ENCODE results near the gene MED9. TPM values are rescaled to one million over a fixed set of nuclear protein-coding genes. Genes with fewer than 3 reads are reported as not detected.

The MED9 gene
- total and polyA plus RNA-seq, 2 donors (not counting 3 experiments of a cell fraction or from before 2014, with no cell fraction given), result 15.1 to 18.2 TPM

DNA sequence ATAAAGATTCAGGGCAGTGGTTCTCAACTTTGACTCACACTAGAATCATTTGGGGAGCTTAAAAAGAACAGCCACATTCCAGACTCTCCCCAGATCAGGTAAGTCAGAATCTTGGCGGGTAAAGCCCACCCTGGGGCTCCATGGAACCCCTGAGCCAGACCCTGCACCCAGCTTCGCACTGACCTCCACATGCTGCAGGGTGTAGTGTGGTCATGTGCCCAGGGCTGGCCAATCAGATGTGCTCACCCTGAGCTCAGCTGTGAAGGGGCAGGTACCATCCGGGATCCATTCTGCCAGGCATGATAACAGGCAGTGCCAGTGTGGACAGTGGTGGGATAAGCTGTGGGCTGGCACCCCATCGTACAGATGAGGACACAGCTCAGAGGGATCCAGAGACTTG lies 28.1 kb upstream of the MED9 start:
- DNase-seq (ENCODE audit: low read depth, low spot score), result no peak
- peaks cover 26% of the 10 kb centered on the region for H3K4me1 ChIP-seq (ENCODE audit: control insufficient read depth, extremely low read depth, insufficient read depth, low read length)
- no peaks in the 10 kb centered on the region for H3K79me2 ChIP-seq (ENCODE audit: control insufficient read depth, insufficient read depth, low read length)
- H3K4me2 ChIP-seq (ENCODE audit: insufficient read depth, low read length), result no peak overlapping the region
- intact Hi-C loops (cut with micrococcal nuclease) (no loop called here), dilution Hi-C loops (cut with MboI; ENCODE audit: extremely low pct_ligation_motif_present, low sequenced_read_pairs) (no loop called here)
- H4K20me1 ChIP-seq (replicated peaks; ENCODE audit: control insufficient read depth, extremely low read depth, insufficient read depth, low read length), result no peaks in the 10 kb centered on the region
- FAIRE-seq, result no peak
- no TSS peak for BruUV-seq (replicated peaks)
- ChIA-PET CTCF (interaction anchor here (0.8 to 2.3 kb wide), 3 partner anchors 32 to 94 kb away, joined by 3 to 8 read pairs (median 4); no protein-coding TSS in a partner anchor), POLR2A (no interaction called here)
- no peaks in the 10 kb centered on the region for H3K36me3 ChIP-seq (ENCODE audit: control insufficient read depth in 2 of 2, extremely low read depth in 1 of 2, insufficient read depth in 2 of 2, low read length in 2 of 2)
- H2AFZ ChIP-seq (ENCODE audit: low read depth, low read length), result no peak overlapping the region
- H3K27ac ChIP-seq (ENCODE audit: insufficient read depth, low read depth, low read length), result no peak overlapping the region
- TF ChIP-seq JUN (IDR thresholded peaks at IDR 0.05; ENCODE audit: borderline replicate concordance, insufficient read depth, insufficient read length, low read depth) (no peak), POLR2A (IDR thresholded peaks at IDR 0.05; ENCODE audit: low read depth, low read length) (no peak), MAX (IDR thresholded peaks at IDR 0.05; ENCODE audit: insufficient read depth, insufficient read length) (no peak), CTCF (IDR thresholded peaks at IDR 0.05; ENCODE audit: extremely low read depth in 1 of 2, insufficient read depth in 1 of 2, low read depth in 1 of 2, low read length in 2 of 2) (no peak), FOS (IDR thresholded peaks at IDR 0.05; ENCODE audit: borderline replicate concordance, insufficient read depth, low read length) (no peak), EZH2 (IDR thresholded peaks at IDR 0.05; ENCODE audit: borderline replicate concordance, low read depth, low read length, severe bottlenecking) (no peak), POLR2AphosphoS5 (IDR thresholded peaks at IDR 0.05; ENCODE audit: insufficient read depth, low read depth, low read length) (no peak), MYC (IDR thresholded peaks at IDR 0.05; ENCODE audit: low read depth, low read length) (no peak), GATA2 (IDR thresholded peaks at IDR 0.05; ENCODE audit: insufficient read depth, insufficient read length, low read depth, low read length) (no peak)
- peaks cover 0 to 10% of the 10 kb centered on the region in 2 experiments for H3K27me3 ChIP-seq (ENCODE audit: control insufficient read depth in 2 of 2, insufficient read depth in 2 of 2, low read length in 2 of 2)
- no peaks in the 10 kb centered on the region for H3K9me3 ChIP-seq (replicated peaks; ENCODE audit: control insufficient read depth, insufficient read depth, low read length)
- H3K4me3 ChIP-seq (replicated peaks in 1 of 3; ENCODE audit: insufficient read depth in 1 of 3, low read depth in 1 of 3, low read length in 3 of 3), result no peak overlapping the region
- H3K9me1 ChIP-seq (replicated peaks; ENCODE audit: control insufficient read depth, extremely low read depth, insufficient read depth, low read length), result no peaks in the 10 kb centered on the region
- H3K9ac ChIP-seq (replicated peaks; ENCODE audit: extremely low read depth, insufficient read depth, low read length), result no peak overlapping the region

All from endothelial cell of umbilical vein (primary cell).